Hematopoietic multipotent progenitor cell treated with erythropoietin and hydrocortisone succinate and interleukin-3 and kit ligand, for 6 days (in vitro differentiated cells): ENCODE results near the gene IGLON5.
A peak's percentile ranks its signal among the peaks of the same experiment; 100 is the strongest.

Source experiments
- DNase-seq: peaks from one replicate; pipeline ENCODE4 v3.0.0-alpha.2; 2015

Gene IGLON5

DNA sequence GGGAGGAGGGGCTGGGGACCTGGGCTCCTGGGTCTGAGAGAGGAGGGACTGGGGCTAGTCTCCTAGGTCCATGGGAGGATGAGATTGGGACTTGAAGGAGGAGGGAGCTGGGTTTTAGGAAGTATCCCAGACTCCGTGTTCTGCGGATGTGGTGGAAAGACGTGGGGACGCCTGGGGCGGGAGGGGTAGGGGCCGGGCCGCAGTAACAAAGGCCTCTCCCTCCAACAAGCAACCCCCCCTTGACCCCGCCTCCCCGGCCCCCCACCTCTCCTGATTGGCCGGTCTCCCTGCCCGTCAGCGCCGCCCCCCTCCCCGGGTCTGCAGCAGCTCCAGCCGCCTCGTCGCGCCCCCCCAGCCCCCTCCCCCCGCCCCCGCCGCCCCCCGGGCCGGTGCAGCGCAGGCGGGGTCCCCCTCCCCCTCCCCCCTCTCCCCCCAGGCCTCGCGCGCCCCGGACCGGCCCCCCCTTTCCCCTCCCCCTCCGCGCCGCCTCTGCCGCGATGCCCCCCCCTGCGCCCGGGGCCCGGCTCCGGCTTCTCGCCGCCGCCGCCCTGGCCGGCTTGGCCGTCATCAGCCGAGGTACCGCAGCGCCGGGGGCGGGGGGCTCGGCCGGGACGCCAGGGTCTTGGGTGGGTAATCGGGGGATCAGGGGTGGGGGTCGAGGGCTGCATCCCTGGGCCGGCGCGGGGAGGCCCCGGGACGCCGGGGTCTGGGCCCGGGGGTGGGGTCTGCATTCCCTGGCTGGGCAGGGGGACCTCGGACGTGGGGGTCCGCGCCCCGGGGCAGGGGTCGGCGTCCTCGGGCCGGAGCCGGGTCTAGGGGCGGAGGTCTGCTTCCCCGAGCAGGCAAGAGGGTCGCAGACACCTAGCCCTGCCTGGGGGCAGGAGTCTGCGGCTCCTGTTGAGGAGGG lies at the start of gene IGLON5:
IGLON5 (plus strand) TSS at position 294 of the 907 bp plus-strand sequence; CDS start at position 498, 204 bp downstream.
- no peak for DNase-seq

DNA sequence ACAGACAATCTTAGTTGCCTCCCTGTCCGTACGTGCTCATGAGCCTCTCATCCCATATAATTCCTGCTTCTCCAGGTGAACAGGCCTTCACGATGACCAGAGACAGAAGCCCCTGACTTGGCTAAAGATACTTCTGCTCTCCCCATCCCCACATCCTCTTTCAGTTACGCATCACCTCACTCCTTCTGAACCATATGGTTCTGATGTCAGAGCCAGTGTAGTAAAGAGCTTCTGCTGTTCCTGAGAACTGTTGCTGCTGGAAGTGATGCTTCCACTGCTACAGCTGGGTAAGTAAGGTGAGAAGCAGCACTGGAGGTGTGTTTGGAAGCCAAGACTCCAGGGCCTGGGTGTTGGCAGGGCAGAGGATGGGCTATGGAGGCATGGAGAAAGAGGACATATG lies 47.6 kb upstream of the IGLON5 start:
- no peak for DNase-seq

DNA sequence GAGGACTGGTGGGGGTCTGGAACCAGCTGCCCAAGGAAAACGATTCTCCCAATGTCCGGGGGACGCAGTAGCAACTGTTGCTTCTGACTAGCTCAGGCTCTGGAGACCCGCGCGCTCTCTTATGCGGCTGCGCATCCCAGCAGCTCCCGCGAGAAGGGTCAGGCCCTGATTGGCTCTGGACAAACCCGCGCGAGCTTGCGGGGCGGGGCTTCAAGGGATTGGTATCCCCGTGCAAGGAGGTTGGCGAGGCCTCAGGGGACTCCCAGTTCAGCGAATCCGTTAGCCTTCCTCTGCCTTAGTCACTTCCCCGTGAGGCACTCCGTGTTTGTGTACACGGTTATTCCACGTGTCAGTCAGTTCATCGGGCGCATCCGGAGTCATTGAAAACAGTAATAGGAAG lies 40.4 kb upstream of the IGLON5 start:
- DNase-seq = no peak

DNA sequence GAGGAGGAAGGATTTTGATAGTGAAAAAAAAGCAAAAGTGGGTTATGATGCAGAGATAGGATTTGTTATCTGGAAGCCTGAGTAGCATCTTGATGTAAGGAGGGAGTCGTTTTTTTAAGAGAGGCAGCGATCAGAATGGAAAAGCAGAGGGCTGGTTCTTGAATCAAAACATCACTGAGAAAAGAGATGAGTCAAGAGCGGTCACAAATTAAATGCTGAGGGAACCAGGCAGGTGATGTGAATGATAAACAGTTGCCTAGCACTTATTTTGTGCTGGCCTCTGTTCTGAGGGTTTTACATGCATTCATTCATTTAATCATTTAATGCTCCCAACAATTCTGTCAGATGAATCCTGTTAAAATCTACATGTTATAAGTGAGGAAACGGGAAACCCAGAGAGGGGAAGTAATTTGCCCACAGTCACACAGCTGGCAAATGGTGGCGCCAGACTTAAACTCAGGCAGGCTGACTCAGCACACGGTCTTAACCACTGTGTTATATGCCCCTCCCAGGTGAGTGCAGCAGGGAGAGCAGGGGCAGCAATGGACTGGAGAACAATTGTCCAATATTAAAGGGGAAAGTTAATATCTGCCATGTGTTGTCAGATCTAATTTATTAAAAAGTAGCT lies 39.1 kb upstream of the IGLON5 start:
- peak; percentile 35 for DNase-seq

DNA sequence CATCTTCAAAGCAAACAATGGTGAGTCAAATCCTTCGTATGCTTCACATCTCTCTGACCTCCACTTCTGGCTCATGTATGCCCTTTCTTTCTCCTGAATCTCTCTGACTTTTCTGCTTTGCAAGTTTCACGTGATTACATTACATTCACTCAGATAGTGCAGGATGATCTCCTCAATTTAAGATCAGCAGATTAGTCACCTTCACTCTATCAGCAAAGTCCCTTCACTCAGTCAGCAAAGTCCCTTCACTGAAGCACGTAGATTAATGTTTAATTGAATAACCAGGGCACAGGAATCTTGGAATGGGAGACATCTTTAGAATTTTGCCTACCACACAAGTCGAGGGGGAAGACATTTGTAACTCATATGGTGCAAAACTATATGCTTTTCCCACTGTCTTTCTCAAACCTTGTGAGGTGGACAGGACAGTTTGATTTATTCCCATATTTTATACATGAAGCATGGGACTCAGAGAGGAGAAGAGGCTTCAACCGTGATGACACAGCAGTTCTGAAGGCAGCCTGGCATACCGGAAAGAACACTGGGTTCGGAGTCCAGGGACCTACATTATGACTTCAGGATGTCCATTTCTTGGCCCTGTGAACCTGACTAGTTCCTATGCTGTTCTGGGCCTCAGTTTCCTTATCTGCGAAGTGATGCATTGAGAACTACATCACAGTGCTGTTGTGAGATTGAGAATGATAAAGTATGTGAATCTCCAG lies 37.2 kb upstream of the IGLON5 start:
- no peak for DNase-seq

DNA sequence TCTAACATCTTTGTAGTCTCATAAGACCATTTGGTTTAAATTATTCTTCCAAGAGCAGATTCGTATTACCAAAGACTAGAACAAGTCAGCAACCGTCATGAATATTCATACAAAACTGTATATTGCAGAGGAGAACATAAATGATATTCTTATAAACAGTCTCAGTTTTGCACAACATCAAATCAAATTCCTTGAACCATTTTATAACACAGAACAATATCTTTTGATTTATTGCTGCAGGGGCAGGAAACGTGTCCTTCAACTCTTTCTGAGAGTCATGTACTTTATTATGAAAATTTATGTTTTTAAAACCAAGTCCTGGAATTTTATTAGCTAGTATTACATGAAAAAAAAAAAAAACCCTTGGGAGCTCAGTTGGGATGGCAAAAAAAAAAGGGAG lies 34.3 kb upstream of the IGLON5 start:
- DNase-seq = no peak

DNA sequence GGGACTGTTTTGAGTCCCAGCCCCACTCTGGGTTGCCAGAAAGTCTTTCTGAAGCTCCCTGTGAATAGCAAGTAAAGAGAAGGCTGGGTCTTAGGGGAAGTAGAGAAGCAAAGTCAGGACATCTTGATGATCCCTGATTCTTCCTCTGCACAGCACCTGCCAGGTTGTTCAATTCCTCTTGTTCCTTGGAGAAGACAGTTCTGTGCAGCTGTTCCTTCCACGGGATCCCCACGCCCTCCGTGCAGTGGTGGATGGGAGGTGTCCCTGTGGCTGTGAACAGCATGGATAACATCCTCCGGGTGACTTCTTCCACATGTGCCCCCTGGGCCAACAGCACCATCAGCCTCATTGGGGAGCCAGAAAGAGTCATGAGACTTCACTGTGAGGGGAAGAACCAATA lies 29.1 kb upstream of the IGLON5 start:
- DNase-seq = no peak

DNA sequence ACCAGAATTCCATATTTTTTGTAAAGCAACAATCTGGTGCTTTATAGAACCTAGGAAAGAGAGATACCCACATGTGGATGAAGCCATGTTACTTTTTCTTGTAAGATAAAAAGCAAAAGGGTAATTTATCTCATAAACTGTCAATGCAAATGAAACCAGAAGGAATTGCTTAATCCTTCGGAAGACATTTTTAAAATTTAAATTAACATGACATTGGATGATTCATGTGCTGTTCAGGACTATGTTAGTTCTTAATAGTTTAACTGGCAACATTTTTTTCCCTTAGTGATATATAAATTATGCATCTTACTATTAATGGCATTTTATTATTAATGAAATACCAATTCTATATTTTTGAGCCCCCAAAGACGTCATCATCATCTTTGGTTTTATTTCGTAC lies 25.8 kb upstream of the IGLON5 start:
- no peak for DNase-seq

DNA sequence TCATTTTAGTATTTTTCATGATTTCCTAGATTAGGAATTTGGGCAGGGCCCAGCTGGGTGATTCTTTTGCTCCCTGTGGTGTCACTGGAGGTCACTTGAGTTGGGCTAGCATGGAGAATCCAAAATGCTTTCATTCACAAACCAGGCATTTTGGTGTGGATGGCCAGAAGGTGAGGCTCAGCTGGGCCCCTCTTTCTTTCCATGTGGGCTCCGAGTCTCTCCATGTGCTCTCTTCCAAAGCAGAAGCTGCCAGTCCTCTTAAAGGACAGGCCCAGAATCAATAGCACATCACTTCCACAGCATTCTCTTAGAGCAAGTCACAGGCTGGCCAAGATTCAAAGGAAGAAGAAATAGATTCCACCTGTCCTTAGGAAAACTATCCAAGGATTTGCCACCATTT lies 21.8 kb upstream of the IGLON5 start:
- DNase-seq = no peak

DNA sequence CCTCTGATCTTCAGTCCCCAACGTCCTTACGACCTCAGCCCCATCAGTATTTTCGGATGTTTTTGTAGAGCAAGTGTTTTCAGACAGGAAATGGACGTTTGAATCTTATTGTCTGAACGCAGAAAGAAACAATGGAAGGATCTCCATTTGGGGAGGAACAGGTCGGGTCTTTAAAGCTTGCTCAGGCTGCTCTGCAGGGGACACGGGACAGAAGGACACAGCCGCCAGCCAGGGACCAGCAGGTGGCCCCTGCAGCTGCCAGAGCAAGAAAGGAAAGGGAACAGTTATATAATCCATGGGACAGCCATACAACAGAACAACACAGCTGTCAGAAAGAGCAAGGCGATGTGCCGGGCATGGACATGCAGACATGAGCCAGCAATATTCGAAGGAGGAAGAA lies 18.5 kb upstream of the IGLON5 start:
- no peak for DNase-seq

DNA sequence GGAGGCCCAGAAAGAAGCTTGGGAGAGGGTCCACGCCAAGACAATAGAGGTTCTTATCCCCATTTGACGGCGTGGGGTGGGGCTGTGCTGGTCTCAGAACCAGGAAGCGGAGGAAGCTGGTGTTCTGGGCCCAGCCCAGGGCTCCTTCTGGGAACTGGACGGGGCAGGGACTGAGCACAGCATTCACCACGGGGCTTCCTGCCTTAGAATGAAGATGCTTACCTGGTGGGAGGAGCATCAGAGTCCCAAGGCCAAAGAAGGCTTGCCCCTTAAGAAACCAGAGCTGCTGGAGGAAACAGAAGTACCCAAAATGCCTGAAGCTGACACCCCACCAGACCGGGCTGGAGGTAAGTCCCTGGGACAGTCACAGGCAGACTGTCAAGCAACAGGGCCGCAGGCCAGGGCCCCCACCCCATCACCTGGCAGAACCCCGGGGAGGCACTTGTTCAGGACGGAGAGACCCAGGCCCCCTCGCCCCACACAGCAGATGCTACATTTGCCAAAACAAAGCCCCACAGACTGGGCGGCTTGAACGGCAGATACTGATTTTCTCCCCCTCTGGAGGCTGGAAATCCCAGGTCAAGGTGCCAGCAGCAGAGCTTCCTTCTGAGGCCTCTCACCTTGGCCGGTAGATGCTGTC lies 17.8 kb upstream of the IGLON5 start:
- no peak for DNase-seq

DNA sequence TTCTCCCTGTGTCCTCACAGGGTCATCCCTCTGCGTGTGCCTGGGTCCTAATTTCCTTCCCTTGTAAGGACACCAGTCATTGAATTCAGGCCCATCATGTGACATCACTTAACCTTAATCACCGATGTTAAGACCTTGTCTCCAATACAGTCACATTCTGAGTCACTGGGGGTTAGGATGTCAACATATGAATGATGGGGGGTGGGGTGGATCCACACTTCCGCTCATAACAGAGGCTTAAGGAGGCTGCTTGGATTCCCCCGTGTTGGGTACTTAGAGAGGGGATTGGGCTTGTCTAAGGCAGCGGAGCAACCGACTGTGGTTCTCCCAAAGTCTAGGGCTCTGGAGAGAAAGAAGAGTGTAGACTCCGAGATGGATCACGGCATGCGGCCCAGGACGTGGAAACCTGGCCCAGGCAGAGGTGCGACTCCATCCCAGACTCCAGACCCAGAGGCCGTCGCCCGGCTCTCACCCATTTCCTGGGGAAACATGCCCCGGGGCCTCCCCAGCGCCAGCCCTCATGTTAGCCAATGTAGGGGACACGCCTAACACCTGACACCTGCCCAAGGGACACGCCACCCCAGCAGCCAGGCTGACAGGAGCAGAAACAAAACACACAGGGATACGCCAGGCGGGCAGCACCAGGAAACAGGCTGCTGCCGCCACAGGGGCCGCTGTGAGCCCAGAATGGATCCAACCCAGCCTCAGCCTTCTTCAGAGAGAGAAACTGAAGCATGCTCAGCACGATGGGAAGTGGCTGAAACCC lies 17.1 kb upstream of the IGLON5 start:
- DNase-seq = no peak

DNA sequence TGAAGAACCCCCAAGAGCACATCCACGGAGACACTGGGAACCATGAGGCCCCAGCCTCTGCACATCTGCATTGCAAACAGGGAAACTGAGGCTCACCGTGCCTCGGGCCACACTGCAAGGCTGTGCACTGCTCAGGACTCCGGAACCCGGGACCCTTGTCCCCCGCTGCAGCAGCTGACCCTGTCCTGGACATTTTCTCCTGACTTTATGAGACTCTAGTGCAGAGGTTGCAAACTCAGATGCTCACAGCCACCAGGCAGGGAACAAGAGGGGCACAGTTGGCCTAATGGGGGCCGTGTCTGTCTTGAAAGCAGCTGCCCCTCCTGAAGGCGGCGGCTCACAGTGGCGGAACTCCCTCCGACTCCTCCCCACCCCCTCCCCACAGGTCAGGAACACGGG lies 16.5 kb upstream of the IGLON5 start:
- DNase-seq = no peak

DNA sequence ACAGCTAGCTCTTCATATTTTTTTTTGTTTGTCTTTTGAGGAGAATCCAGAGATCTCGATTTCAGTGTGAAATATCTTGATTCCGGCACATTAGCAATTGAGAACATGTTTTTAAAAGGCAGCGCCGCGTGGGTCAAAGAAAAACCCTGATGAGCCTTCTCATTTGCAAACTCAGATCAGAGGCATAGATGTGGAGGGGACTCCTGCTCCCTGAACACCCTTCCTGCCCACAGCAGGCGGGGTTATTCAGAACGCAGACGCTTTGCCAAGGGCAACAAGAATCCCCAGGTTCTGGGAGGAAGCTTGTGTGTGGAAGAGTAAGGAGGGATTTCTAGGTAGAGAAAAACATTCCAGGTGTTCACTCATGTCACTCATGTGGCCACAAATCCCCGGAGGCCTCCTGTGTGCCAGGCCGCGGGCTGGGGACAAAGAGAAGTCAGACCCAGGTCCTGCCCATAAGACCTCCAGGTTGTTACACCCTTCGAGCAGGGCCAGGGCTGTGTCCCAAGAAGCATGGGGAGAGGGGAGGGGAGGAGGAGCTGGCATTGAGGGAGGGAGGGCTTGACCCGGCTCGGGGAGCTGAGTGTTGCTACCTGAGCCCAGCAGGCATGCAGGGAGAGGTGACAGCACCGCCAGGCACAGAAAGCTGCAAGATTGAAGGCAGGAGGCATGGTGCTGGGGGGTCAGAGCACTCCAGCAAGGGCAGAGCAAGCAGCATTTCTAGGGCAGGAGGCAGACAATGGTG lies 15.9 kb upstream of the IGLON5 start:
- no peak for DNase-seq

DNA sequence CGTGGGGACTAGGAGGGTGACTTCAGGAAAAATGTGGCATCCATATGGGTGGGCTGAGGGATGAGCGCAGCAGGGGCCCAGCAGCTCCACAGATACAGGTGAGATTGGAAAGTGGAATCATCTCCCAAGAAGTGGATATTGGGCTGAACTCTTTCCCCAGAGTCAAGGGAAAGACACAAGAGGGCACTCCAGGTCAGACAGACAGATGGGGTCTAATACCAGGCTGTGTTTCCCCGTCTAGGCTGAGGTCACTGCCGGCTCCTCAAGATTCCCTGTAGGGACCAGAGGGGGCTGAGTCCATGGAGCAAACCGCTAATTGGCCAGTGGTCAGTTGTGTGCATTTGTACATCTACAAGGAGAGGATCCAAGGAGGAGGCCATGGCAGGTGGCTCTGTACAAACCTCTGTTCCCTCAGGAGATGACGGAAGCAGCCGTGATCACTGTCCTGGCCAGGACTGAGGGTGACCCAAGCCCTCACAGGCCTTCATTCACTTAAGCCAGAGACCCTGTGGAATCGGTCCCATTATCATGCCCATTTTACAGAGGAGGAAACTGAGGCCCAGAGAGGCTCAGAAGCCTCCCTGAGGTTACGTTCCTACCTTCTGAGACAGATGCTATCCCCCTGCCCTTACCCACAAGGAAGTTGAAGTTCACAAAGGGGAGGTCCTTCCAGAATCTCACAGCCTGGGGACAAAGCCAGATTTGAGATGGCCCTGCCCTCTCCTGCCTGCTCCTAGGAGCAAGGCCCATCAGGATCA lies 14.9 kb upstream of the IGLON5 start:
- DNase-seq = peak; percentile 15

DNA sequence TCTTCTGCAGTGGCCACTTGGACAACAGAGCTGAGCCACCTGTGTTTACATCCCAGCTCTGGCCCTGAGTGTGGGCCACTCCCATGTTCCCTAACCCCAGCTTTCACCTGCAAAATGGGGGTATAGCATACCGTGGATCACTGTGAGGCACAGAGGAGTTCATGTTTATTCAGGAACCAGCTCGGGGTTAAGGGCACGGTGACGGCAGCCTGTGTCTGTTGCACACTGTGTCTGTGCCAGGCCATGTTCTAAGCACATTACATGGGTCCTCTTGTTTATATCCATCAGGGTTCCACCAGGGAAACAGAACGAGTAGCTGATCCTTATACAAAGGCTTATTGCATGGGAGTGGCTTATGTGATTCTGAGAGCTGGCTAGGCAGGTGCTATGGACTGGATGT lies 14.0 kb upstream of the IGLON5 start:
- DNase-seq = no peak

DNA sequence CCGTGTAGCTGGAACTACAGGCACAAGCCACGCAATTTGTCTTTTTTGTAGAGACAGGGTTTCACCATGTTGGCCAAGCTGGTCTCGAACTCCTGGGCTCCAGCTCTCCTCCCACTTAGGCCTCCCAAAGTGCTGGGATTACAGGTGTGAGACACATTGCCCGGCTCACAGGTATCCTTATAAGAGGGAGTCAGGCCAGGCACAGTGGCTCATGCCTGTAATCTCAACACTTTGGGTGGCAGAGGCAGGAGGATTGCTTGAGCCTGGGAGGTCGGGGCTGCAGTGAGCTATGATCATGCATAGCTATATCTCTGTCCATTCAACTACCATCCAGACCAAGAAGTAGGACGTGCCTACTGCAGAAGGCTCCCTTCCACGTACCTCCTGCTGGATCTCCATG lies 10.2 kb upstream of the IGLON5 start:
- no peak for DNase-seq

DNA sequence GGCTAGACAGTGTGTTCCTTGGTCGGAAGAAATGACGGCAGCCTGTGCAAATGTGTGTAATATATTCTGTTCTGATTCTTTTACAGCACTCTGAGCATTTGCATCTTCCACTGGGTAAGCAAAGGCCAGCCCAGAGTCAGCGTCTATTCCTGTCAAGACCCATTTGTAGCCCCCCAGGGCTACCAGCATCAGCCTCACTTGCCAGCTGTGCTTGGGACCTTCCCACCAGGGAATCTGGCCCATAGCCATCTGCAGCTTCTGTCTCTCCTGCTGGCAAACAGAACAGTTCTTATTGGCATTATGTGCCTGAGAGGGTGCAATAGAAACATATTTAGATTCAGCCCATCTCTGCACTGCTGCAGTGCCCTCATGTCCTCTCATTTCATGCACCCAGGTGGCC lies 6.0 kb upstream of the IGLON5 start:
- DNase-seq = no peak

DNA sequence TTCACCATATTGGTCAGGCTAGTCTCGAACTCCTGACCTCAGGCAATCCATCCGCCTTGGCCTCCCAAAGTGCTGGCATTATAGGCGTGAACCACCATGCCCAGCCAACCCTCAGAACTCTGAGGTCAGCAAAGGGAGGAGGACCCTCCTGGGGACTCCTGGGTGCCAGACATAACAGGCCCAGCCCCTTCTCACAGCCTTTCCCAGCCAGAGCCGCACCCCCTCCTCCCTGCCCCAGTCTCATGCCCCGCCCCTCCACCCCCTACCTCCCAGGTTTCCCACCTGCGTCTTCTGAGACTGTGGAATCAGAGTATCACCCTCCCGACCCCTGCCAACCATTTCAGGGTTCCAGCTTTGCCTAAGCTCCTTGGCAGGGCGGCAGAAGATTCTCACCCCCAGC lies 5.2 kb downstream of the IGLON5 start:
- no peak for DNase-seq

DNA sequence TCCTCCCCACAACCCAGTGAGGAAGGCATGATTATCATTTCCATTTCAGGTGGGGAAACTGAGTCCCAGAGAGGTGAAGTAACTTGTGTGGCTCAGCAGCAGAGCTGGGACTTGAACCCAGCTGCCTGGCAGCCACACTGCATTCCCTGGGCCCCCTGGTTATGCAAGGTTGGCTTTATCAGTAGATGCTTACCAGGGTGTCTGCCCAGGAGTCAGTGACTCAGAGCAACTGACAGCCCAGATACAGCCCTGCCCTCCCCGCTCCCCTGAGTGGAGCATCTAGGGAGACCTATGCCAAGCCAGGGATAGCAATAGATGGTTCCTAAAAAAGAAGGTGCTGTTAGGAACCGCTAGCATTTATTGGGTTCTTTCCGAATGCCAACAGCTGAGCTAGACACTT lies 5.9 kb downstream of the IGLON5 start:
- peak; percentile 58 for DNase-seq

DNA sequence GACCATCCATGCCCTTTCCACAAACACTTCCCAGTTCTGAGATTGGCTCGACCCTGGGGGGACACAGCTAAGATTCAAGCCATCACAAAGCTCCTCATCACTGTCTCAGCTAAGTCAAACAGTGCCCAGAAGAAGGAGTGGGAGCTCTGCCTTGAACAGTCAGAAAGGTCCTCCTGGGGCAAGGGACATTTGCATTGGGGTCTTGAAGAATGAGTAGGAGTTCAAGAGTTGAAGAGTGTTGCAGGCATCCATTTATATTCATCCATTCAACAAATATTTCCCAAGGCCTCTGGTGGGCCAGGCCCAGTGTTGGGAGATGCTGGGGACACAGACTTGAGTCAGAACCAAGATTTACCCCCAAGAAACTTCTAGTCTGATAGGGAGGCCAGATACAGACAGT lies 6.5 kb downstream of the IGLON5 start:
- DNase-seq = no peak
